ENCODE data around the gene SLC28A2. TPM values are rescaled to one million over a fixed set of nuclear protein-coding genes. Genes with fewer than 3 reads are reported as not detected.
"Not testable (repeated sequence)": the region's sequence is repeated elsewhere in the genome, so short reads cannot be mapped to it uniquely, and the experiment has no call there.

The SLC28A2 gene
- total RNA-seq, 1 experiment from 2014 or later = not detected

DNA sequence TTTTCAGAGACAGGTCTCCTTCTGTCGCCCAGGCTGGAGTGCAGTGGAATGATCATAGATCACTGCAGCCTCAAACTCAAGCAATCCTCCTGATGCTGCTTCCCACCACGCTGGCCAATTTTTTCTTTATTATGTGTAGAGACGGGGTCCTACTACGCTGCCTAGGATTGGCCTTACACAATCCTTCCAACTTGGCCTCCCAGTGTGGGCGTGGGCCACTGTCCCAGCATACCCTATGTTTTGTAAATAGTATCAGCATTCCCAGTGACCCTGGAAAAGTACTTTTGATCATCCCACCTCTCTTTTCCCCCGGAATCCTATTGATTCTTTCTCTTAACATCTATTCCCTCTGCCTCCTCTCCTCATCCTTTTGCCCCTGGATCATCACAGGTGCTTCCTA, 36.9 kb downstream of the SLC28A2 start:
- H3K9me3 ChIP-seq (ENCODE audit: low read depth, low read length, poor library complexity, severe bottlenecking) = no peaks in the 10 kb centered on the region
- no peak for DNase-seq (ENCODE audit: low spot score)
- H3K27me3 ChIP-seq (replicated peaks; ENCODE audit: insufficient read depth, low read depth, low read length, poor library complexity) = peaks cover 4% of the 10 kb centered on the region
- no TSS peak for BruUV-seq (replicated peaks)
- ChIA-PET CTCF (no interaction called here), POLR2A (ENCODE audit: low non-redundant PET) (no interaction called here)
- intact Hi-C loops (cut with micrococcal nuclease; ENCODE audit: unreplicated experiment) = no loop called here
- no peak overlapping the region for H3K27ac ChIP-seq (ENCODE audit: low read depth, low read length, poor library complexity, severe bottlenecking)
- TF ChIP-seq, protein P1, sequence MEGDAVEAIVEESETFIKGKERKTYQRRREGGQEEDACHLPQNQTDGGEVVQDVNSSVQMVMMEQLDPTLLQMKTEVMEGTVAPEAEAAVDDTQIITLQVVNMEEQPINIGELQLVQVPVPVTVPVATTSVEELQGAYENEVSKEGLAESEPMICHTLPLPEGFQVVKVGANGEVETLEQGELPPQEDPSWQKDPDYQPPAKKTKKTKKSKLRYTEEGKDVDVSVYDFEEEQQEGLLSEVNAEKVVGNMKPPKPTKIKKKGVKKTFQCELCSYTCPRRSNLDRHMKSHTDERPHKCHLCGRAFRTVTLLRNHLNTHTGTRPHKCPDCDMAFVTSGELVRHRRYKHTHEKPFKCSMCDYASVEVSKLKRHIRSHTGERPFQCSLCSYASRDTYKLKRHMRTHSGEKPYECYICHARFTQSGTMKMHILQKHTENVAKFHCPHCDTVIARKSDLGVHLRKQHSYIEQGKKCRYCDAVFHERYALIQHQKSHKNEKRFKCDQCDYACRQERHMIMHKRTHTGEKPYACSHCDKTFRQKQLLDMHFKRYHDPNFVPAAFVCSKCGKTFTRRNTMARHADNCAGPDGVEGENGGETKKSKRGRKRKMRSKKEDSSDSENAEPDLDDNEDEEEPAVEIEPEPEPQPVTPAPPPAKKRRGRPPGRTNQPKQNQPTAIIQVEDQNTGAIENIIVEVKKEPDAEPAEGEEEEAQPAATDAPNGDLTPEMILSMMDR (conservative IDR thresholded peaks at IDR 0.05; ENCODE audit: low read depth, low read length) = no peak
- no peak for TF ChIP-seq EZH2 (IDR thresholded peaks at IDR 0.05; ENCODE audit: borderline replicate concordance, low read depth, low read length, poor library complexity, severe bottlenecking)
- no peaks in the 10 kb centered on the region for H3K4me1 ChIP-seq (ENCODE audit: insufficient read depth, low read length, poor library complexity, severe bottlenecking)
- H3K36me3 ChIP-seq (ENCODE audit: insufficient read depth, low read length, poor library complexity, severe bottlenecking) = no peaks in the 10 kb centered on the region
- H3K4me3 ChIP-seq (ENCODE audit: low read depth, low read length, poor library complexity, severe bottlenecking) = no peak overlapping the region

DNA sequence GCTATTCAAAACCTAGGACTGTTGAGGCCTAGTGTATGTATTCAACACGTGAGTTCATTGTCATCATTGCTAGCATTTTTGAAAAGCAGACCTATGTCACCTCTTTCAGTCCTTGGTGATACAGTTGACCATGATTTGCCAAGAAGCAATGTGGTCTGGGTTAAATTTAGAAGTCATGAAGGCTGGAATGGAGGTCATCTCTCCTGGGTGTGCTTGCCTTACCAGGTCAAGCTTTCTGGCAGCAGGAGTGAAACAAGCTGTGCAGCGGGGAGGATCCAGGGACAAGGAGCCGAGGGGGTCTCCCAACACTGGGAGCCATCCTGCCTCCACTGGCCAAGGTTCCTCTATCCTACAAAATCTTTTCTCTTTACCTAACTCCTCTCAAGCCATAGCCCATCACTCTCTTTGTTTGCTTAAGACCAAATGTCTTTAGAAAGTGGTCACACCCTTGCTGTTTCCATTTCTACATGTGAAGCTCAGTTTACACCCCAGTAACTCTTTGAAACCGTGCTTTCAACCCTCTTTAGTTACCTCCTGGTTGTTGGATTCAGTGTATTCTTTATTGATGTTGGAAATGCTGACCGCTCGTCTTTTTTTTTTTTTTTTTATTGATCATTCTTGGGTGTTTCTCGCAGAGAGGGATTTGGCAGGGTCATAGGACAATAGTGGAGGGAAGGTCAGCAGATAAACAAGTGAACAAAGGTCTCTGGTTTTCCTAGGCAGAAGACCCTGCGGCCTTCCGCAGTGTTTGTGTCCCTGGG, 40.0 kb downstream of the SLC28A2 start:
- Histone ChIP-seq H3K27me3 (replicated peaks; ENCODE audit: insufficient read depth, low read depth, low read length, poor library complexity) (no peaks in the 10 kb centered on the region), H3K4me1 (ENCODE audit: insufficient read depth, low read length, poor library complexity, severe bottlenecking) (no peaks in the 10 kb centered on the region), H3K36me3 (ENCODE audit: insufficient read depth, low read length, poor library complexity, severe bottlenecking) (no peaks in the 10 kb centered on the region), H3K4me3 (ENCODE audit: low read depth, low read length, poor library complexity, severe bottlenecking) (no peak overlapping the region), H3K9me3 (ENCODE audit: low read depth, low read length, poor library complexity, severe bottlenecking) (no peaks in the 10 kb centered on the region), H3K27ac (ENCODE audit: low read depth, low read length, poor library complexity, severe bottlenecking) (no peak overlapping the region)
- no TSS peak for BruUV-seq (replicated peaks)
- ChIA-PET CTCF (no interaction called here), POLR2A (ENCODE audit: low non-redundant PET) (no interaction called here)
- TF ChIP-seq, protein P1 (conservative IDR thresholded peaks at IDR 0.05; ENCODE audit: low read depth, low read length) = no peak
- TF ChIP-seq EZH2 (IDR thresholded peaks at IDR 0.05; ENCODE audit: borderline replicate concordance, low read depth, low read length, poor library complexity, severe bottlenecking) = no peak
- no peak for DNase-seq (ENCODE audit: low spot score)
- intact Hi-C loops (cut with micrococcal nuclease; ENCODE audit: unreplicated experiment) = no loop called here

DNA sequence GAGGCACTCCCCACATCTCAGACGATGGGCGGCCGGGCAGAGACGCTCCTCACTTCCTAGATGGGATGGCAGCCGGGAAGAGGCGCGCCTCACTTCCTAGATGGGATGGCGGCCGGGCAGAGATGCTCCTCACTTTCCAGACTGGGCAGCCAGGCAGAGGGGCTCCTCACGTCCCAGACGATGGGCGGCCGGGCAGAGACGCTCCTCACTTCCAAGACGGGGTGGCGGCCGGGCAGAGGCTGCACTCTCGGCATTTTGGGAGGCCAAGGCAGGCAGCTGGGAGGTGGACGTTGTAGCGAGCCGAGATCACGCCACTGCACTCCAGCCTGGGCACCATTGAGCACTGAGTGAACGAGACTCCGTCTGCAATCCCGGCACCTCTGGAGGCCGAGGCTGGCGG, 41.3 kb downstream of the SLC28A2 start:
- CTCF ChIA-PET; H3K9me3 ChIP-seq (ENCODE audit: low read depth, low read length, poor library complexity, severe bottlenecking); BruUV-seq (replicated peaks); H3K4me1 ChIP-seq (ENCODE audit: insufficient read depth, low read length, poor library complexity, severe bottlenecking); H3K4me3 ChIP-seq (ENCODE audit: low read depth, low read length, poor library complexity, severe bottlenecking); H3K36me3 ChIP-seq (ENCODE audit: insufficient read depth, low read length, poor library complexity, severe bottlenecking); H3K27ac ChIP-seq (ENCODE audit: low read depth, low read length, poor library complexity, severe bottlenecking); H3K27me3 ChIP-seq (replicated peaks; ENCODE audit: insufficient read depth, low read depth, low read length, poor library complexity); intact Hi-C loops (cut with micrococcal nuclease; ENCODE audit: unreplicated experiment); DNase-seq (ENCODE audit: low spot score); POLR2A ChIA-PET (ENCODE audit: low non-redundant PET): not testable (repeated sequence)

DNA sequence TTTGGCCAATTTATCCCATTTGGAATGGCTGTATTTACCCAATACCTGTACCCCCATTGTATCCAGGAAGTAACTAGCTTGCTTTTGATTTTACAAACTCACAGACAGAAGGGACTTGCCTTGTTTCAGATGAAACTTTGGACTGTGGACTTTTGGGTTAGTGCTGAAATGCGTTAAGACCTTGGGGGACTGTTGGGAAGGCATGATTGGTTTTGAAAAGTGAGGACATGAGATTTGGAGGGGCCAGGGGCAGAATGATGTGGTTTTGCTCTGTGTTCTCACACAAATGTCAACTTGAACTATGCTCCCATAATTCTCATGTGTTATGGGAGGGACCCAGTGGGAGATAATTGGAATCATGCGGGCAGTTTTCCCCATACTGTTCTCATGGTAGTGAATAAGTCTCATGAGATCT, 46.9 kb downstream of the SLC28A2 start:
- POLR2A ChIA-PET (ENCODE audit: low non-redundant PET); H3K36me3 ChIP-seq (ENCODE audit: insufficient read depth, low read length, poor library complexity, severe bottlenecking); CTCF ChIA-PET; H3K4me3 ChIP-seq (ENCODE audit: low read depth, low read length, poor library complexity, severe bottlenecking); DNase-seq (ENCODE audit: low spot score); intact Hi-C loops (cut with micrococcal nuclease; ENCODE audit: unreplicated experiment); H3K27me3 ChIP-seq (replicated peaks; ENCODE audit: insufficient read depth, low read depth, low read length, poor library complexity); H3K27ac ChIP-seq (ENCODE audit: low read depth, low read length, poor library complexity, severe bottlenecking); H3K4me1 ChIP-seq (ENCODE audit: insufficient read depth, low read length, poor library complexity, severe bottlenecking); H3K9me3 ChIP-seq (ENCODE audit: low read depth, low read length, poor library complexity, severe bottlenecking); BruUV-seq (replicated peaks): not testable (repeated sequence)
